Neural cell (in vitro differentiated cells): Measurements from ENCODE around the gene DGKQ. TPM values are rescaled to one million over a fixed set of nuclear protein-coding genes. Genes with fewer than 3 reads are reported as not detected.

Experiments used
- H2AFZ ChIP-seq: fragments of 200-600, 300-800 bp; sonication (generic), shearing (Covaris generic); 2 replicates; pipeline ENCODE4 v1.6.0; 2014; ENCODE audit warnings: low read depth, mild to moderate bottlenecking, antibody characterized with exemption, low read length, moderate library complexity
- H3F3A ChIP-seq: fragments of 200-600 bp; shearing (Covaris generic); 2 replicates; pipeline ENCODE4 v1.6.1; 2016; ENCODE audit warnings: mild to moderate bottlenecking, moderate library complexity, mixed read lengths, antibody characterized with exemption, low read length; ENCODE audit not compliant: insufficient read depth, poor library complexity, severe bottlenecking
- H3K27ac ChIP-seq: fragments of 200-600, 300-800 bp; sonication (generic), shearing (Covaris generic); 2 replicates; pipeline ENCODE4 v1.5.1; 2014; ENCODE audit warnings: mild to moderate bottlenecking, low read length, moderate library complexity
- H3K27me3 ChIP-seq: fragments of 300-800, 200-600 bp; sonication (generic), shearing (Covaris generic); 2 replicates; pipeline ENCODE4 v1.6.0; 2014; ENCODE audit warnings: mild to moderate bottlenecking, low read depth, low read length, moderate library complexity; ENCODE audit not compliant: insufficient read depth
- H3K36me3 ChIP-seq: fragments of 300-800, 200-600 bp; sonication (generic), shearing (Covaris generic); 2 replicates; pipeline ENCODE4 v1.5.1; 2014; ENCODE audit warnings: mild to moderate bottlenecking, antibody characterized with exemption, low read length, moderate library complexity; ENCODE audit not compliant: insufficient read depth
- H3K4me2 ChIP-seq: fragments of 300-800, 200-600 bp; sonication (generic), shearing (Covaris generic); 2 replicates; pipeline ENCODE4 v1.6.0; 2014; ENCODE audit warnings: mild to moderate bottlenecking, low read length
- H3K4me3 ChIP-seq: fragments of 300-800, 200-600 bp; sonication (generic), shearing (Covaris generic); 2 replicates; pipeline ENCODE4 v1.5.1; 2014; ENCODE audit warnings: mild to moderate bottlenecking, low read length, moderate library complexity
- H3K79me2 ChIP-seq: fragments of 200-600 bp; shearing (Covaris generic); replicated peaks from 2 replicates; pipeline ENCODE4 v1.6.0; 2014; ENCODE audit warnings: mild to moderate bottlenecking, low read length, moderate library complexity; ENCODE audit not compliant: insufficient read depth
- H3K9ac ChIP-seq: fragments of 300-800, 200-600 bp; sonication (generic), shearing (Covaris generic); 2 replicates; pipeline ENCODE4 v1.6.1; 2016; ENCODE audit warnings: mild to moderate bottlenecking, low read length, mixed read lengths
- H3K9me2 ChIP-seq: fragments of 200-600 bp; shearing (Covaris generic); 2 replicates; pipeline ENCODE4 v1.6.1; 2016; ENCODE audit warnings: mild to moderate bottlenecking, low read length, mixed read lengths; ENCODE audit not compliant: insufficient read depth
- H3K9me3 ChIP-seq: fragments of 200-600, 300-800 bp; sonication (generic), shearing (Covaris generic); 2 replicates; pipeline ENCODE4 v1.6.1; 2016; ENCODE audit warnings: mild to moderate bottlenecking, mixed run types, low read length, moderate library complexity, mixed read lengths
- H4K20me1 ChIP-seq: fragments of 200-600 bp; shearing (Covaris generic); 2 replicates; pipeline ENCODE4 v1.6.1; 2016; ENCODE audit warnings: mild to moderate bottlenecking, mixed run types; ENCODE audit not compliant: insufficient read depth
- CTCF ChIP-seq: fragments of 450-650 bp; IDR thresholded peaks from 2 replicates; pipeline ENCODE4 v1.5.1; 2014; ENCODE audit warnings: antibody characterized with exemption, mild to moderate bottlenecking, moderate library complexity; ENCODE audit not compliant: poor library complexity, severe bottlenecking
- EP300 ChIP-seq: fragments of 450-650 bp; conservative IDR thresholded peaks from 2 replicates; pipeline ENCODE4 v1.6.1; 2014; ENCODE audit warnings: antibody characterized with exemption, mild to moderate bottlenecking, moderate library complexity; ENCODE audit not compliant: poor library complexity, severe bottlenecking
- EZH2 ChIP-seq: fragments of 200-600, 300-800 bp; shearing (Covaris generic), sonication (generic); IDR thresholded peaks from 2 replicates; pipeline ENCODE4 v1.6.1; 2014; ENCODE audit warnings: antibody characterized with exemption, low read length, borderline replicate concordance, mild to moderate bottlenecking; ENCODE audit not compliant: insufficient read depth, poor library complexity, severe bottlenecking
- MXI1 ChIP-seq: fragments of 450-650 bp; conservative IDR thresholded peaks from 2 replicates; pipeline ENCODE4 v1.6.1; 2014; ENCODE audit warnings: antibody characterized with exemption, mild to moderate bottlenecking; ENCODE audit not compliant: poor library complexity, severe bottlenecking
- POLR2AphosphoS5 ChIP-seq: IDR thresholded peaks from 2 replicates; pipeline ENCODE4 v1.6.1; 2012
- RAD21 ChIP-seq: fragments of 450-650 bp; conservative IDR thresholded peaks from 2 replicates; pipeline ENCODE4 v1.6.1; 2014; ENCODE audit warnings: antibody characterized with exemption, mild to moderate bottlenecking, moderate library complexity
- REST ChIP-seq: IDR thresholded peaks from 2 replicates; pipeline ENCODE4 v1.6.1; 2012; ENCODE audit warnings: borderline replicate concordance
- SMC3 ChIP-seq: fragments of 450-650 bp; conservative IDR thresholded peaks from 2 replicates; pipeline ENCODE4 v1.6.1; 2014; ENCODE audit warnings: antibody characterized with exemption, mild to moderate bottlenecking, moderate library complexity; ENCODE audit not compliant: poor library complexity
- TAF1 ChIP-seq: IDR thresholded peaks from 2 replicates; pipeline ENCODE4 v1.6.1; 2012; ENCODE audit warnings: low read depth
- polyA plus RNA-seq: library from polyadenylated mRNA; depleted of rRNA; stranded (reverse); fragments of >200 nt; gene quantifications from 2 replicates; pipeline ENCODE4 v1.2.3, GENCODE V29; 2014

The DGKQ gene
- polyA plus RNA-seq, 1 donor from 2014 or later = 32.4 TPM

- Histone ChIP-seq H4K20me1 (no peaks in the 10 kb centered on the region), H3K27ac (no peak overlapping the region), H3K4me2 (no peak overlapping the region), H3K79me2 (no peaks in the 10 kb centered on the region), H3K9me3 (no peaks in the 10 kb centered on the region), H3F3A (no peaks in the 10 kb centered on the region), H3K9me2 (no peaks in the 10 kb centered on the region), H3K4me3 (no peak overlapping the region), H2AFZ (no peak overlapping the region), H3K9ac (no peak overlapping the region), H3K27me3 (peaks cover 8% of the 10 kb centered on the region), H3K36me3 (no peaks in the 10 kb centered on the region)
- TF ChIP-seq POLR2AphosphoS5 (no peak), REST (no peak), EP300 (no peak), RAD21 (no peak), CTCF (no peak), MXI1 (no peak), TAF1 (no peak), SMC3 (no peak), EZH2 (no peak)
Observed at GRCh38 chr4:965048-965765, 8.2 kb downstream of the DGKQ start.

DNA sequence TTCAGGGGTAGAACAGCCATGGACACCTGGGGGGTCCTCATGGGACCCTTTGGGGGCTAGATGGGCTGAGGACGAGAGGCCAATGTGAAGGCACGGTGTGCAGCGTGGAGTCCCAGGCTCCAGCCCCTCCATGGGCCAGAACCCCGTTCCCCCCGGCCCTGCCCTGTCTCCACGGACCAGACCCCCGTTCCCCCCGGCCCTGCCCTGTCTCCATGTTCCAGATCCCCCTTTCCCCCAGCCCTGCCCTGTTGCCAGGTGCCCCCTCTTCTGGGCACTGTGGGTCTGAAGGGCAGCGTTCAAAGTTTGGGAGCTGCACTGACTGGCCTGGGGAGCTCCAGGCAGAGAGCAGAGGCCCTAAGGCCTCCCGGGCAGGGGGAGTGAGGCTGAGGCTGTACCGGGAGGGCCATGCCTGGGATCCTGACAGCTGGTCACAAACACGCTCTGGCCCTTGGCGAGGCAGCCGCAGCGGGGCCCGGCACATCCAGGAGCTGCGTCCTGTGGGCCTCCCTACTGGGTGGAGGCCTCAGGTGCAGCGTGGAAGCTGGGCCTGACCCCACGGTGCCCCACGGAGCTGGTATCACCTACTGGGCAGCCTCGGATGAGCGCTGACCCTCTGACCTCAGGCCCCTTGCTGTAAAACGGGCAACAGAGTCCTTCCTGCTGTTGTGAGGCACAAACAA lies 8.9 kb downstream of the DGKQ start:
- Histone ChIP-seq H3K4me3 (no peak overlapping the region), H3F3A (no peaks in the 10 kb centered on the region), H3K9me2 (no peaks in the 10 kb centered on the region), H3K4me2 (no peak overlapping the region), H3K27me3 (peaks cover 8% of the 10 kb centered on the region), H3K36me3 (no peaks in the 10 kb centered on the region), H3K9ac (no peak overlapping the region), H3K9me3 (no peaks in the 10 kb centered on the region), H2AFZ (no peak overlapping the region), H4K20me1 (no peaks in the 10 kb centered on the region), H3K27ac (no peak overlapping the region), H3K79me2 (no peaks in the 10 kb centered on the region)
- no peak for TF ChIP-seq CTCF
- TF ChIP-seq RAD21 = no peak
- no peak for TF ChIP-seq MXI1
- no peak for TF ChIP-seq EP300
- no peak for TF ChIP-seq TAF1
- no peak for TF ChIP-seq SMC3
- no peak for TF ChIP-seq REST
- TF ChIP-seq EZH2 = no peak
- no peak for TF ChIP-seq POLR2AphosphoS5
